NCI-H1092 treated with DMSO at 0.1 percent for 48 hours (cell line): ENCODE measurements around the gene DHRS12.

ENCODE experiments used
- DNase-seq: peaks from one replicate; lab custom pipeline; 2025; lab: John Stamatoyannopoulos, UW

The DHRS12 gene

DNA sequence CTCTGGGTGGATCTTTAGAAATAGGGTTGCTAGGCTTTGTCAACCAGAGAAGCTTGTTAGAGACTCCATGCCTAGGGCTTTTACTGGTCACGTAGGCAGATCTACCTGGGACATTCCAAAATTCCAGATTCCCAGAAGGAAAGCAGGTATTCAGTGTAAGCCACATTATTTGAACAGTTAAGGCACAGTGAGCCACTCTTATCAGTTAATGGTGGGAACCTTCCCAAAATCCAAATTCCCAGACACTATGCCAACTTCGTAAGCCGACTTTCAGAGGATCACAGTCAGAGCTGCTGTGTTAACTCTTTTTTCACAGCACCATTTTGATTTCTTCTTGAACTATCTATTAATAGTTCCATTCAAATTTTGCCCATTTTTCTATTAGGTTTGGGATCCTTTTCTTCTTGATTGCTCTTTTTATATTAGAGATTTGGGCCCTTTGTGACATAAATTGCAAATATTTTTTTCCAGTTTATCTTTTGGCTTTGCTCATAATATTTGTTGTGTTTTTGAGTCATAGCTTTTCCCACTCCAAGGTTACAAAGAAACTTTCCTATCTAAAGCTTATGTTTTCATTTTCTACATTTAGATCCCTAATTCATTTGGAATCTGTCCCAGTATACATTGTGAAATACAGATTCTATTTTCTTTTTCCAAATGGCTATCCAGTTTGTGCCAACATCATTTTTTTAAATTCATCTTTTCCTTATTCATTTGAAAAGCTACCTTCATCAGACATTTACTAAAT, 77.3 kb downstream of the DHRS12 start:
- no peak for DNase-seq

- DNase-seq: no peak
Observed at GRCh38 chr13:51724721-51725120, 79.2 kb downstream of the DHRS12 start.

GRCh38 chr13:51723529-51723928, 80.4 kb downstream of the DHRS12 start:
- no peak for DNase-seq

DNA sequence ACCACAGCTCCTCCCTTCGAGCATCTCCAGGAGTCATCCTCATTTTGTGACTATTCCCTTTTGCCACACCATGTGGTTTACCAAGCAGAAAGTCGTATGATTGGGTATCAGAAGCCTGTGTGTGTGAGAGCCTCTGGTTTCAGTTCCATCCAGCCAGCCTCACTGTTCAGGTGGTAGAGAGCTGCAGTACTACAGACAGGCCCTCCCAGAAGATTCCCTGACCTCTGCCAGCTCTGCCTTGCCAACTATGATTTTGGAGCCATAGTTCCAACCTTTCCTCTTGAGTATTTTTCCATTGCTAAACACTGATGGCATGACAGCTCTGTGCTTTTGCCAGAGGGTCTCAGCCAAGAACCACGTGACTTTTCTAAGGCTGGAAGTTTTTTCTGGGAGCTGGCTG, 82.5 kb downstream of the DHRS12 start:
- DNase-seq: no peak

DNA sequence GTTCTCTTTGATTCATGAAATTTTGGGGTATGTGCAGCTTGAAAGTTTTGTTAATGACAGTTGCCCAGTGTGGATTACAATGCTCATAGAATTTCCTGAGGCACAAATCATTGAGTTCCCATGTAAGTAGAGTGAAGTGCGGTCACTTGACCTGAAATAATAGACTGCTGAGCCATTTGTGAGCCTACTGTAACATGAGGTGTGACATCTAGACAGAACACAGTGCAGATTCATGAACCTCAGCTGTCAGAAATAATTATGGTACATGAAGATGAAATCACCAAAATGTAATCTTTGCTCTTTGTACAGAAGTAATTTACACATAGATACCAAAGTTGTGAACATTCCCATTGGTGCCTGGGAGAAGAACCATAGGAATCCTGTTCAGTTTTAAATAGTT, 84.6 kb downstream of the DHRS12 start:
- no peak for DNase-seq
